Measurements from ENCODE around the gene HMGCL. TPM values are rescaled to one million over a fixed set of nuclear protein-coding genes. Genes with fewer than 3 reads are reported as not detected.

The HMGCL gene
- total RNA-seq, 1 donor from 2014 or later = 30.3 TPM

GRCh38 chr1:23752909-23753308 lies 72.3 kb downstream of the HMGCL start:
- no peak for TF ChIP-seq CTCF (IDR thresholded peaks at IDR 0.05; ENCODE audit: unreplicated experiment)
- Mint-ChIP-seq H3K4me3 (ENCODE audit: low read depth) (no peak overlapping the region), H3K9me3 (ENCODE audit: low read depth) (no peaks in the 10 kb centered on the region), H3K27me3 (no peaks in the 10 kb centered on the region), H3K27ac (no peak overlapping the region), H3K4me1 (ENCODE audit: low read depth) (no peaks in the 10 kb centered on the region), H3K36me3 (ENCODE audit: insufficient read depth) (peaks cover 22% of the 10 kb centered on the region)
- no peak for DNase-seq (ENCODE audit: low spot score, unreplicated experiment)

Other genes starting within 250 kb of the HMGCL start
- 1,136 and 1,157 TPM in 2 replicates for gene RPL11, start 133.6 kb downstream of the HMGCL start, total RNA-seq
- 37.5 and 40.8 TPM in 2 replicates for gene ELOA, start 82.0 kb downstream of the HMGCL start, total RNA-seq
- gene PITHD1, start 47.0 kb downstream of the HMGCL start, total RNA-seq = 52.8 and 53.8 TPM in 2 replicates
- gene LYPLA2, start 34.3 kb downstream of the HMGCL start, total RNA-seq = 109 and 115 TPM in 2 replicates
- 49.9 and 53.3 TPM in 2 replicates for gene GALE, start 24.7 kb downstream of the HMGCL start, total RNA-seq
- 18.1 and 18.8 TPM in 2 replicates for gene FUCA1, start 42.9 kb upstream of the HMGCL start, total RNA-seq
- gene CNR2, start 87.9 kb upstream of the HMGCL start, total RNA-seq = not detected in 2 replicates
- 148 and 158 TPM in 2 replicates for gene PNRC2, start 134.4 kb upstream of the HMGCL start, total RNA-seq
- gene SRSF10, start 154.9 kb upstream of the HMGCL start, total RNA-seq = 215 and 220 TPM in 2 replicates